DMS 273 (cell line): ENCODE data around the gene PLAGL2.
A peak's percentile ranks its signal among the peaks of the same experiment; 100 is the strongest.
"Not testable (repeated sequence)": the region's sequence is repeated elsewhere in the genome, so short reads cannot be mapped to it uniquely, and the experiment has no call there.

Experiments used
- DNase-seq: peaks from one replicate; lab custom pipeline; 2025; ENCODE audit not compliant: unreplicated experiment; lab: John Stamatoyannopoulos, UW

Gene PLAGL2

GRCh38 chr20:32205110-32205842 lies 2.3 kb downstream of the PLAGL2 start:
- DNase-seq: no peak

- DNase-seq: no peak
These were observed 3.1 kb downstream of the PLAGL2 start for GRCh38 chr20:32204205-32205109.

- no peak for DNase-seq
These were observed 4.0 kb downstream of the PLAGL2 start for GRCh38 chr20:32203356-32204204.

GRCh38 chr20:32201977-32202363 lies 5.6 kb downstream of the PLAGL2 start:
- no peak for DNase-seq

GRCh38 chr20:32201296-32201976 lies 6.1 kb downstream of the PLAGL2 start:
- DNase-seq: no peak

- DNase-seq: no peak
These were observed 8.5 kb downstream of the PLAGL2 start for GRCh38 chr20:32199006-32199405.

GRCh38 chr20:32197136-32197535 lies 10.4 kb downstream of the PLAGL2 start:
- DNase-seq: not testable (repeated sequence)

- not testable (repeated sequence) for DNase-seq
These were observed 10.9 kb downstream of the PLAGL2 start for GRCh38 chr20:32196613-32197012.

- no peak for DNase-seq
These were observed 12.0 kb downstream of the PLAGL2 start for GRCh38 chr20:32195581-32195980.

GRCh38 chr20:32193996-32194395 lies 13.5 kb downstream of the PLAGL2 start:
- DNase-seq: no peak

GRCh38 chr20:32193336-32193735 lies 14.2 kb downstream of the PLAGL2 start:
- not testable (repeated sequence) for DNase-seq

- no peak for DNase-seq
These were observed 14.8 kb downstream of the PLAGL2 start for GRCh38 chr20:32192698-32193097.

- no peak for DNase-seq
These were observed 15.7 kb downstream of the PLAGL2 start for GRCh38 chr20:32191873-32192272.

- DNase-seq: no peak
These were observed 16.1 kb downstream of the PLAGL2 start for GRCh38 chr20:32191422-32191821.

- DNase-seq: peak; percentile 62
These were observed 16.7 kb downstream of the PLAGL2 start for GRCh38 chr20:32190616-32191415.

- peak; percentile 70 for DNase-seq
These were observed 17.6 kb downstream of the PLAGL2 start for GRCh38 chr20:32189691-32190615.

GRCh38 chr20:32189123-32189410 lies 18.5 kb downstream of the PLAGL2 start:
- no peak for DNase-seq

GRCh38 chr20:32188376-32189122 lies 19.0 kb downstream of the PLAGL2 start:
- DNase-seq: no peak
